HL-60 (cell line): ENCODE measurements around the gene SETDB2.

Source experiments
- DNase-seq, 2 experiments: peaks; one replicate each; pipeline ENCODE4 v3.0.0-alpha.2; 2010 to 2020; ENCODE audit warnings: low read depth in 1 of 2, low spot score in 1 of 2
- H3K27ac ChIP-seq: fragments of 250-450 bp; sonication (Bioruptor Pico); replicated peaks from 2 replicates; pipeline ENCODE4 v1.5.1; 2020; ENCODE audit warnings: mild to moderate bottlenecking, moderate library complexity
- H3K27me3 ChIP-seq: fragments of 250-450 bp; sonication (Bioruptor Pico); 2 replicates; pipeline ENCODE4 v1.5.1; 2021; ENCODE audit warnings: mild to moderate bottlenecking, moderate library complexity; ENCODE audit not compliant: insufficient read depth, poor library complexity, severe bottlenecking
- H3K4me3 ChIP-seq: replicated peaks from 2 replicates; pipeline ENCODE4 v1.5.1; 2011; ENCODE audit warnings: mild to moderate bottlenecking, control low read depth, low read length; ENCODE audit not compliant: insufficient read depth
- GABPA ChIP-seq: IDR thresholded peaks from 2 replicates; pipeline ENCODE4 v1.6.1; 2012; ENCODE audit warnings: low read depth
- POLR2AphosphoS5 ChIP-seq: IDR thresholded peaks from 2 replicates; pipeline ENCODE4 v1.6.1; 2012; ENCODE audit warnings: low read depth
- SPI1 ChIP-seq: IDR thresholded peaks from 2 replicates; pipeline ENCODE4 v1.6.1; 2012; ENCODE audit warnings: low read depth, mild to moderate bottlenecking, borderline replicate concordance
- TF ChIP-seq, protein P1 (sequence below): IDR thresholded peaks from one replicate; pipeline ENCODE4 v1.5.1; 2011; ENCODE audit warnings: low read length, control low read depth, inconsistent platforms; ENCODE audit not compliant: insufficient read depth
- TF ChIP-seq, protein P2 (sequence below): IDR thresholded peaks from 2 replicates; pipeline ENCODE4 v1.6.1; 2012; ENCODE audit warnings: low read depth; ENCODE audit not compliant: insufficient replicate concordance

Gene SETDB2

DNA sequence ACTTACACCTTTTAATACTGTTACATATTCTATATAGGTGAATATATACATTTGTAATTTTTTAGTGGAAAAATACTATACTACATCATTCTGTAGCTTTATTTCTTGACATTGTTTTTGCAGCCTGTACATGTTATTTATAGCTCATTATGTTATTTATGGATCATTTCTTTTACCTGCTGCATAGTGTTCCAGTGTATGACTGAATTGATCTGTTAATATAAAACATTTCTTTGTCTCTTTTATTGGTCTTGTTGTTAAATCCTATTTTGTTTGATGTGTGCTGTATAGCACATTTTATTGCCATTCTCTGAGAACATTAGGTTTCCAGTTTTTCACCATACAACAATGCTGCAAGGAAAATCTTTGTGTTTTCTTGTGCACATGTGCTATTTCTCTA is 2.4 kb downstream of the SETDB2 start:
- TF ChIP-seq, protein P1, sequence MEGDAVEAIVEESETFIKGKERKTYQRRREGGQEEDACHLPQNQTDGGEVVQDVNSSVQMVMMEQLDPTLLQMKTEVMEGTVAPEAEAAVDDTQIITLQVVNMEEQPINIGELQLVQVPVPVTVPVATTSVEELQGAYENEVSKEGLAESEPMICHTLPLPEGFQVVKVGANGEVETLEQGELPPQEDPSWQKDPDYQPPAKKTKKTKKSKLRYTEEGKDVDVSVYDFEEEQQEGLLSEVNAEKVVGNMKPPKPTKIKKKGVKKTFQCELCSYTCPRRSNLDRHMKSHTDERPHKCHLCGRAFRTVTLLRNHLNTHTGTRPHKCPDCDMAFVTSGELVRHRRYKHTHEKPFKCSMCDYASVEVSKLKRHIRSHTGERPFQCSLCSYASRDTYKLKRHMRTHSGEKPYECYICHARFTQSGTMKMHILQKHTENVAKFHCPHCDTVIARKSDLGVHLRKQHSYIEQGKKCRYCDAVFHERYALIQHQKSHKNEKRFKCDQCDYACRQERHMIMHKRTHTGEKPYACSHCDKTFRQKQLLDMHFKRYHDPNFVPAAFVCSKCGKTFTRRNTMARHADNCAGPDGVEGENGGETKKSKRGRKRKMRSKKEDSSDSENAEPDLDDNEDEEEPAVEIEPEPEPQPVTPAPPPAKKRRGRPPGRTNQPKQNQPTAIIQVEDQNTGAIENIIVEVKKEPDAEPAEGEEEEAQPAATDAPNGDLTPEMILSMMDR = no peak
- TF ChIP-seq SPI1 (no peak), GABPA (no peak), POLR2AphosphoS5 (no peak)
- TF ChIP-seq, protein P2, sequence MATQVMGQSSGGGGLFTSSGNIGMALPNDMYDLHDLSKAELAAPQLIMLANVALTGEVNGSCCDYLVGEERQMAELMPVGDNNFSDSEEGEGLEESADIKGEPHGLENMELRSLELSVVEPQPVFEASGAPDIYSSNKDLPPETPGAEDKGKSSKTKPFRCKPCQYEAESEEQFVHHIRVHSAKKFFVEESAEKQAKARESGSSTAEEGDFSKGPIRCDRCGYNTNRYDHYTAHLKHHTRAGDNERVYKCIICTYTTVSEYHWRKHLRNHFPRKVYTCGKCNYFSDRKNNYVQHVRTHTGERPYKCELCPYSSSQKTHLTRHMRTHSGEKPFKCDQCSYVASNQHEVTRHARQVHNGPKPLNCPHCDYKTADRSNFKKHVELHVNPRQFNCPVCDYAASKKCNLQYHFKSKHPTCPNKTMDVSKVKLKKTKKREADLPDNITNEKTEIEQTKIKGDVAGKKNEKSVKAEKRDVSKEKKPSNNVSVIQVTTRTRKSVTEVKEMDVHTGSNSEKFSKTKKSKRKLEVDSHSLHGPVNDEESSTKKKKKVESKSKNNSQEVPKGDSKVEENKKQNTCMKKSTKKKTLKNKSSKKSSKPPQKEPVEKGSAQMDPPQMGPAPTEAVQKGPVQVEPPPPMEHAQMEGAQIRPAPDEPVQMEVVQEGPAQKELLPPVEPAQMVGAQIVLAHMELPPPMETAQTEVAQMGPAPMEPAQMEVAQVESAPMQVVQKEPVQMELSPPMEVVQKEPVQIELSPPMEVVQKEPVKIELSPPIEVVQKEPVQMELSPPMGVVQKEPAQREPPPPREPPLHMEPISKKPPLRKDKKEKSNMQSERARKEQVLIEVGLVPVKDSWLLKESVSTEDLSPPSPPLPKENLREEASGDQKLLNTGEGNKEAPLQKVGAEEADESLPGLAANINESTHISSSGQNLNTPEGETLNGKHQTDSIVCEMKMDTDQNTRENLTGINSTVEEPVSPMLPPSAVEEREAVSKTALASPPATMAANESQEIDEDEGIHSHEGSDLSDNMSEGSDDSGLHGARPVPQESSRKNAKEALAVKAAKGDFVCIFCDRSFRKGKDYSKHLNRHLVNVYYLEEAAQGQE = no peak
- Histone ChIP-seq H3K27ac (peak overlapping the region; percentile 94), H3K4me3 (peak overlapping the region; percentile 47)

DNA sequence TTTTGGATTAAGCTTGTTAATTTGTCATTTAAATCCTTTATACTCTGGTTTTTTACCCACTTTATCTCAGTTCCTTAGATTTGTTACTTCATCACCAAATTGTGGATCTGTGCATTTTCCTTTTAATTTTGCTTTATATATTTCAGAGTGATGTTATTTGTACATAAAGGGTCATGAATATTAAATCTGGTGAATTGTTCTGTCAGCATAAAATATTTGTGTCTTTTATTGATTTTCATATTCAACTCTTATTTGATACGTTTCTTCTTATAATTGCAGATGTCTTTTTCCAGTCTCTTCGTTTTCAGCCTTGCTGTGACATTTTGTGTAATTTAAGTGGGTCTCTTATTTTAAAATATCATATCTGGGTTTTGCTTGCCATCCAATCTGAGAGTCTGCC is 4.7 kb downstream of the SETDB2 start:
- Histone ChIP-seq H3K27me3 (no peaks in the 10 kb centered on the region), H3K4me3 (no peak overlapping the region), H3K27ac (no peak overlapping the region)
- DNase-seq = no peak
- no peak for TF ChIP-seq GABPA
- no peak for TF ChIP-seq POLR2AphosphoS5
- no peak for TF ChIP-seq SPI1
- TF ChIP-seq, protein P1 = no peak
- TF ChIP-seq, protein P2 = no peak

More for the DNA sequence above, 2.4 kb downstream of the SETDB2 start:
- DNase-seq = no peak
- no peaks in the 10 kb centered on the region for H3K27me3 ChIP-seq

DNA sequence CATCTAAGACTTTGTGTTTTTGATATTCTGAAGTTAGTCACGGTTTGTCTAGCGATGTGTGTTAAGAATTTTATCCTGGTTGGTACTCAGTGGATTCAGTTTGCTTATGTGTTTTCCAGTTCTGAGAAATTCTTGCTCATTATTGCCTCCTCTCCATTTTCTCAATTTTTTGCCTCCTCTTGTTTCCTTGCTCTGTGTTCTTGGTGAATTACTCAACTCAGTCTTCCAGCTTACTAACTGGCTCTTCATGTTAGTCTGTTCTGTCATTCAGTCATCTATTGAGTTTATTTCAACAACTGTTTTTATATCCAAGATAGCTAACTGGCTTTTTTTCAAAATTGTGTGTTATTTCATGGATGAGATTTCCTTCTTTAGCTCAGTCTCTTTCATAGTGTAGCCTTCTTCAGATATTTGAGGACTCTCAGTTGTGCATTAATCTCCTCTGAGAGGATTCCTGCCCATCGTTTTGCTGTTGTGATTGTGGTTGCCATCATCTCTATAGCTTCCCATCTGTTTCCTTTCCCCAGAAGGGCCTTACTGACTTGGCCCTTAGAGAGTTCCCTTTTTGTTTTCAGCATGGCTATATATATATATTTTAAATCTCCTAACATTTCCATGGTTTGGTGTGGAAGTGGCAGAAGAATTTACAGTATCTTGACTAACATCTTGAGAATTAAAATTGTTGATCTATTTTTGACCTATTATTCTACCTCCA is 6.2 kb downstream of the SETDB2 start:
- Histone ChIP-seq H3K27me3 (no peaks in the 10 kb centered on the region), H3K27ac (peak overlapping the region; percentile 17; the same call in 1 of the 2 replicates), H3K4me3 (no peak overlapping the region)
- peak in 1 of 2 experiments; percentile 44 for DNase-seq
- TF ChIP-seq SPI1 (peak; percentile 67), POLR2AphosphoS5 (no peak)

DNA sequence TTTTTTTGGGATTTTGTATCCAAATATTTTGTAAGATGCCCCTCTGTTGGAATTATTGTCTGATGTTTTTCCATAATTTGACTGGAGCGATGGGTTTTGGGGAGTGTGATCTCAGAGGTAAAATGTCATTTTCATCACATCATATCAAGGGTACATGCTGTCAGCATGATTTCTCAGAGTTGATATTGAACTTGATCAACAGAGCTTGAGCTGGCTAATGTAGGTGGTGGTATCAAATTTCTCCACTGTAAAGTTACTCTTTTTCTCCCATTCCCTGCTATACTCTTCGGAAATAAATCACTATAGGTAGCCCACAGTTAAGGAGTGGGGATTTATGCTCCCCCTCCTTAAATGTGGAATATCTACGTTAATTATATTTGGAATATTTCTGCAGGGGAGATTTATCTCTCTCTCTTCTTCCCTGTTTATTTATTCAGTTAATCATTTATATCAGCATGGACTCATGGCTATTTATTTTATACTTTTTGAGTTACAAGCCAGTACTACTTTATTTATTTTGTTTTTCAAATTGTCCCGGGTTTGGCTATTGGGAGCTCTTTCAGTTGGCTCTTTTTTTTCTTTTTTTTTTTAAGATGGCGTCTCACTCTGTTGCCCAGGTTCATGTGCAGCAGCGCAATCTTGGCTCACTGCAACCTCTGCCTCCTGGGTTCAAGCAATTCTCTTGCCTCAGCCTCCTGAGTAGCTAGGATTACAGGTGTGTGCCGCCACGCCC is 8.8 kb downstream of the SETDB2 start:
- Histone ChIP-seq H3K4me3 (no peak overlapping the region), H3K27ac (no peak overlapping the region), H3K27me3 (no peaks in the 10 kb centered on the region)
- DNase-seq = no peak
- TF ChIP-seq POLR2AphosphoS5 (no peak), SPI1 (no peak), GABPA (no peak)
- TF ChIP-seq, protein P1 = no peak
- TF ChIP-seq, protein P2 = no peak
